ENCODE measurements around the gene COL7A1.

DNA sequence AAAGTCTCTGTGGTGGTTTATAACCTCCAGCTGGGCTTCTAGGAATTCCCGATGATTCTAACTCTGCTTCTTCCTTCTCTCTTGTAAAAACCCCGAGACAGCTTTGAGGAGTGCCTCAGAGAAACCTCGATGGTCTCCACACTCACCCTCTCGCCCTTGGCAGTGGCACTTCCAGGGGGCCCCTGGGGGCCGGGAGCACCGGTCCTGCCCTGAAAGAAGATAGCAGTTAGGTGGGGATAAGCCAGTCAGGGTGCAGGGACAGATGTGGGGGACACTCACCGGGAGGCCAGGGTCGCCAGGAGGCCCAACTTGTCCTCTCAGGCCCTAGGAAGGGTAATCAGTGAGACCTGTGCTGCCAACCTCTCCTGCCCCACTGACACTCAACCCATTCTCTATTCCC, 9.7 kb downstream of the COL7A1 start:
- TF ChIP-seq, protein P1, sequence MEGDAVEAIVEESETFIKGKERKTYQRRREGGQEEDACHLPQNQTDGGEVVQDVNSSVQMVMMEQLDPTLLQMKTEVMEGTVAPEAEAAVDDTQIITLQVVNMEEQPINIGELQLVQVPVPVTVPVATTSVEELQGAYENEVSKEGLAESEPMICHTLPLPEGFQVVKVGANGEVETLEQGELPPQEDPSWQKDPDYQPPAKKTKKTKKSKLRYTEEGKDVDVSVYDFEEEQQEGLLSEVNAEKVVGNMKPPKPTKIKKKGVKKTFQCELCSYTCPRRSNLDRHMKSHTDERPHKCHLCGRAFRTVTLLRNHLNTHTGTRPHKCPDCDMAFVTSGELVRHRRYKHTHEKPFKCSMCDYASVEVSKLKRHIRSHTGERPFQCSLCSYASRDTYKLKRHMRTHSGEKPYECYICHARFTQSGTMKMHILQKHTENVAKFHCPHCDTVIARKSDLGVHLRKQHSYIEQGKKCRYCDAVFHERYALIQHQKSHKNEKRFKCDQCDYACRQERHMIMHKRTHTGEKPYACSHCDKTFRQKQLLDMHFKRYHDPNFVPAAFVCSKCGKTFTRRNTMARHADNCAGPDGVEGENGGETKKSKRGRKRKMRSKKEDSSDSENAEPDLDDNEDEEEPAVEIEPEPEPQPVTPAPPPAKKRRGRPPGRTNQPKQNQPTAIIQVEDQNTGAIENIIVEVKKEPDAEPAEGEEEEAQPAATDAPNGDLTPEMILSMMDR (IDR thresholded peaks at IDR 0.05; ENCODE audit: poor library complexity, severe bottlenecking): no peak
- TF ChIP-seq EZH2 (IDR thresholded peaks at IDR 0.05; ENCODE audit: borderline replicate concordance, insufficient read depth, low read length, poor library complexity, severe bottlenecking) (no peak), POLR2AphosphoS5 (IDR thresholded peaks at IDR 0.05) (no peak), RAD21 (conservative IDR thresholded peaks at IDR 0.05) (no peak), EP300 (conservative IDR thresholded peaks at IDR 0.05; ENCODE audit: poor library complexity, severe bottlenecking) (no peak), SMC3 (conservative IDR thresholded peaks at IDR 0.05; ENCODE audit: poor library complexity) (no peak)
- TF ChIP-seq, protein P2, sequence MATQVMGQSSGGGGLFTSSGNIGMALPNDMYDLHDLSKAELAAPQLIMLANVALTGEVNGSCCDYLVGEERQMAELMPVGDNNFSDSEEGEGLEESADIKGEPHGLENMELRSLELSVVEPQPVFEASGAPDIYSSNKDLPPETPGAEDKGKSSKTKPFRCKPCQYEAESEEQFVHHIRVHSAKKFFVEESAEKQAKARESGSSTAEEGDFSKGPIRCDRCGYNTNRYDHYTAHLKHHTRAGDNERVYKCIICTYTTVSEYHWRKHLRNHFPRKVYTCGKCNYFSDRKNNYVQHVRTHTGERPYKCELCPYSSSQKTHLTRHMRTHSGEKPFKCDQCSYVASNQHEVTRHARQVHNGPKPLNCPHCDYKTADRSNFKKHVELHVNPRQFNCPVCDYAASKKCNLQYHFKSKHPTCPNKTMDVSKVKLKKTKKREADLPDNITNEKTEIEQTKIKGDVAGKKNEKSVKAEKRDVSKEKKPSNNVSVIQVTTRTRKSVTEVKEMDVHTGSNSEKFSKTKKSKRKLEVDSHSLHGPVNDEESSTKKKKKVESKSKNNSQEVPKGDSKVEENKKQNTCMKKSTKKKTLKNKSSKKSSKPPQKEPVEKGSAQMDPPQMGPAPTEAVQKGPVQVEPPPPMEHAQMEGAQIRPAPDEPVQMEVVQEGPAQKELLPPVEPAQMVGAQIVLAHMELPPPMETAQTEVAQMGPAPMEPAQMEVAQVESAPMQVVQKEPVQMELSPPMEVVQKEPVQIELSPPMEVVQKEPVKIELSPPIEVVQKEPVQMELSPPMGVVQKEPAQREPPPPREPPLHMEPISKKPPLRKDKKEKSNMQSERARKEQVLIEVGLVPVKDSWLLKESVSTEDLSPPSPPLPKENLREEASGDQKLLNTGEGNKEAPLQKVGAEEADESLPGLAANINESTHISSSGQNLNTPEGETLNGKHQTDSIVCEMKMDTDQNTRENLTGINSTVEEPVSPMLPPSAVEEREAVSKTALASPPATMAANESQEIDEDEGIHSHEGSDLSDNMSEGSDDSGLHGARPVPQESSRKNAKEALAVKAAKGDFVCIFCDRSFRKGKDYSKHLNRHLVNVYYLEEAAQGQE (IDR thresholded peaks at IDR 0.05; ENCODE audit: borderline replicate concordance): no peak

All from neural cell (in vitro differentiated cells).